SU-DHL-6 (cell line): Measurements from ENCODE around the gene SGMS2.

Source experiments
- EZH2phosphoT487 ChIP-seq: fragments of 200-600 bp; sonication (generic), shearing (Covaris generic); conservative IDR thresholded peaks from 2 replicates; pipeline ENCODE4 v1.6.1; 2018; ENCODE audit warnings: mild to moderate bottlenecking, antibody characterized with exemption, low read length, moderate library complexity, mixed read lengths
- TF ChIP-seq, protein P1 (sequence below): fragments of 200-600 bp; sonication (generic); IDR thresholded peaks from one replicate; pipeline ENCODE4 v1.5.1; 2017; ENCODE audit warnings: antibody characterized with exemption, mild to moderate bottlenecking, low read length, moderate library complexity; ENCODE audit not compliant: insufficient read depth, poor library complexity, severe bottlenecking

DNA sequence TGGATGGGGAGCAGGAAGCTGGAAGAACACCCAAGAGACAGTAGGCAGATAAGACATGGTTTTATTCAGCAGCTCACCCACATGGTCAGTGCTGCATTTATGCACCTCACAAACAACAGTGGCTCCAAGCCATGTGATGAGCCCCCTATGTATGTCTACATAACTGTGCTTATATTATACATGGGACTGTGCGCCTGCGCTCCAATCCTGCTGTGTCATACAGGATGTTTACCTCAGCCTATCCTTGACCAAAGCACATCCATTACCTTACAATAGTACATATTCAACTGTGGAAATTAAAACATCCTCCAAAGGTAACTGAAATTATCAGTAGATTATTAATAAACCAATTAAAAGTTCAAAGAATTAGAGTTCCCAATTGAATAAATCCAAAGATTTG lies 44.1 kb upstream of the SGMS2 start:
- TF ChIP-seq, protein P1, sequence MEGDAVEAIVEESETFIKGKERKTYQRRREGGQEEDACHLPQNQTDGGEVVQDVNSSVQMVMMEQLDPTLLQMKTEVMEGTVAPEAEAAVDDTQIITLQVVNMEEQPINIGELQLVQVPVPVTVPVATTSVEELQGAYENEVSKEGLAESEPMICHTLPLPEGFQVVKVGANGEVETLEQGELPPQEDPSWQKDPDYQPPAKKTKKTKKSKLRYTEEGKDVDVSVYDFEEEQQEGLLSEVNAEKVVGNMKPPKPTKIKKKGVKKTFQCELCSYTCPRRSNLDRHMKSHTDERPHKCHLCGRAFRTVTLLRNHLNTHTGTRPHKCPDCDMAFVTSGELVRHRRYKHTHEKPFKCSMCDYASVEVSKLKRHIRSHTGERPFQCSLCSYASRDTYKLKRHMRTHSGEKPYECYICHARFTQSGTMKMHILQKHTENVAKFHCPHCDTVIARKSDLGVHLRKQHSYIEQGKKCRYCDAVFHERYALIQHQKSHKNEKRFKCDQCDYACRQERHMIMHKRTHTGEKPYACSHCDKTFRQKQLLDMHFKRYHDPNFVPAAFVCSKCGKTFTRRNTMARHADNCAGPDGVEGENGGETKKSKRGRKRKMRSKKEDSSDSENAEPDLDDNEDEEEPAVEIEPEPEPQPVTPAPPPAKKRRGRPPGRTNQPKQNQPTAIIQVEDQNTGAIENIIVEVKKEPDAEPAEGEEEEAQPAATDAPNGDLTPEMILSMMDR: no peak
- TF ChIP-seq EZH2phosphoT487: no peak
